Measurements from ENCODE around the gene TRPC4.

The TRPC4 gene

GRCh38 chr13:37680137-37680536, 189.4 kb downstream of the TRPC4 start:
- no peak for TF ChIP-seq GABPA (IDR thresholded peaks at IDR 0.05; ENCODE audit: low read depth)
- no peak for TF ChIP-seq SPI1 (IDR thresholded peaks at IDR 0.05; ENCODE audit: borderline replicate concordance, low read depth)
- no peak for TF ChIP-seq CTCF (IDR thresholded peaks at IDR 0.05; ENCODE audit: insufficient read depth, low read length)
- TF ChIP-seq POLR2AphosphoS5 (IDR thresholded peaks at IDR 0.05; ENCODE audit: low read depth), result no peak
- TF ChIP-seq REST (IDR thresholded peaks at IDR 0.05; ENCODE audit: insufficient replicate concordance, low read depth), result no peak
- no peak for DNase-seq (ENCODE audit: low read depth in 1 of 2, low spot score in 1 of 2)
- H3K27ac ChIP-seq (replicated peaks), result no peak overlapping the region
- H3K4me3 ChIP-seq (replicated peaks; ENCODE audit: insufficient read depth, low read length), result no peak overlapping the region
- H3K27me3 ChIP-seq (ENCODE audit: insufficient read depth, poor library complexity, severe bottlenecking), result no peaks in the 10 kb centered on the region

GRCh38 chr13:37679043-37679442, 190.5 kb downstream of the TRPC4 start:
- H3K27ac ChIP-seq (replicated peaks), result no peak overlapping the region
- H3K4me3 ChIP-seq (replicated peaks; ENCODE audit: insufficient read depth, low read length), result no peak overlapping the region
- DNase-seq (ENCODE audit: low read depth in 1 of 2, low spot score in 1 of 2), result no peak
- H3K27me3 ChIP-seq (ENCODE audit: insufficient read depth, poor library complexity, severe bottlenecking), result no peaks in the 10 kb centered on the region
- TF ChIP-seq POLR2AphosphoS5 (IDR thresholded peaks at IDR 0.05; ENCODE audit: low read depth), result no peak
- no peak for TF ChIP-seq CTCF (IDR thresholded peaks at IDR 0.05; ENCODE audit: insufficient read depth, low read length)
- TF ChIP-seq REST (IDR thresholded peaks at IDR 0.05; ENCODE audit: insufficient replicate concordance, low read depth), result no peak
- TF ChIP-seq GABPA (IDR thresholded peaks at IDR 0.05; ENCODE audit: low read depth), result no peak
- TF ChIP-seq SPI1 (IDR thresholded peaks at IDR 0.05; ENCODE audit: borderline replicate concordance, low read depth), result no peak

GRCh38 chr13:37669845-37670244, 199.7 kb downstream of the TRPC4 start:
- no peak for TF ChIP-seq CTCF (IDR thresholded peaks at IDR 0.05; ENCODE audit: insufficient read depth, low read length)
- no peak for TF ChIP-seq REST (IDR thresholded peaks at IDR 0.05; ENCODE audit: insufficient replicate concordance, low read depth)
- TF ChIP-seq POLR2AphosphoS5 (IDR thresholded peaks at IDR 0.05; ENCODE audit: low read depth), result no peak
- no peak for TF ChIP-seq GABPA (IDR thresholded peaks at IDR 0.05; ENCODE audit: low read depth)
- no peak for TF ChIP-seq SPI1 (IDR thresholded peaks at IDR 0.05; ENCODE audit: borderline replicate concordance, low read depth)
- Histone ChIP-seq H3K27me3 (ENCODE audit: insufficient read depth, poor library complexity, severe bottlenecking) (peaks cover 2% of the 10 kb centered on the region), H3K4me3 (replicated peaks; ENCODE audit: insufficient read depth, low read length) (no peak overlapping the region), H3K27ac (replicated peaks) (no peak overlapping the region)
- DNase-seq (ENCODE audit: low read depth in 1 of 2, low spot score in 1 of 2), result no peak
